NCI-H146 (cell line): ENCODE measurements around the gene GABBR2.
A peak's percentile ranks its signal among the peaks of the same experiment; 100 is the strongest.
"Not testable (repeated sequence)": the region's sequence is repeated elsewhere in the genome, so short reads cannot be mapped to it uniquely, and the experiment has no call there.

Experiments used
- DNase-seq: peaks from one replicate; lab custom pipeline; 2025; lab: John Stamatoyannopoulos, UW

GABBR2 gene

GRCh38 chr9:98508217-98508919 is 200.4 kb downstream of the GABBR2 start:
- not testable (repeated sequence) for DNase-seq

GRCh38 chr9:98506422-98507054 is 202.2 kb downstream of the GABBR2 start:
- peak; percentile 43 for DNase-seq

DNA sequence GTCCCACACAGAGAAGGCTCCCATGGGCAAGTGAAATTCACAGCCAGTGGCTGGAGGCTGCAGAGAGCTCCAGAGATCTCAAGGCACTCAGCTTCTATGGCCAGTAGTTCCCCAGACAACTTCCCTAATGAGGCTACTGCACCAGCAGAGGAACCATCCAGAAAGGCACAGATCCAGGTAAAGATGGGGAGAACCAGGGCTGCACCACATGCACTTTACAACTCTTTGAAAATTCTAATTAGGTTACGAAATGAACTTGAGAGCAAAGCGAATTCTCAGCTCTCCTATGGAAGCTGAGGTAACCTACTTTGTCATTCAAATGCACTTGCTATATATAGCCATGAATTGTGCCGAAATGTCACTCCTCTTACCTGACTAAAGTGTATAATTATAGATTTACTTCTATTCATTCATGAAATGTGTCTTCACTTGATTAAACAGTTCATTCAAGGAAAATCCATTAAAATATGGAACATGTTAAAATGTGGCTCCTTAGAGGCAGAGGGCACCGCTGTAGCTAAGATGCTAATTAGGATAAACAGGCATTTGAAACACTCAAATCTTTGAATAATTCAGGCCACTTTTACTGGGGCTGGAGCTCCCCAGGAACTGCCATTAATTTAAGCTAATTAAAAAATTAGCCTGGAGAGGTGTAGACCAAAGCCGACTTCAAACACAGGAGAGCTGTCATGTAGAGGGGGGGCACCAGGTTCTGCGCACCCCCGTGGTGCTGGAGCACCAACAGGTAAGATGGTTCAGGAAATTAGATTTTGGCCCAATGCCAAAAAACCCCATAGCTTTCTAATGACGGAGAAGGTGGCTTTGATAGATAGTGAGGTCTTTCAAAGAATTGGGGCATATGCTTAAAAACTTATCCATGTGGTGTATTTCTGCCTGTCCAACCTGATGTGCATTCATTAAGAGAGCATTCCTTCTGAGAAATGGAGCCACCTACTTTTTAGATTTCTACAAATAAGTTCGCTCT is 204.1 kb downstream of the GABBR2 start:
- peak; percentile 59 for DNase-seq

DNA sequence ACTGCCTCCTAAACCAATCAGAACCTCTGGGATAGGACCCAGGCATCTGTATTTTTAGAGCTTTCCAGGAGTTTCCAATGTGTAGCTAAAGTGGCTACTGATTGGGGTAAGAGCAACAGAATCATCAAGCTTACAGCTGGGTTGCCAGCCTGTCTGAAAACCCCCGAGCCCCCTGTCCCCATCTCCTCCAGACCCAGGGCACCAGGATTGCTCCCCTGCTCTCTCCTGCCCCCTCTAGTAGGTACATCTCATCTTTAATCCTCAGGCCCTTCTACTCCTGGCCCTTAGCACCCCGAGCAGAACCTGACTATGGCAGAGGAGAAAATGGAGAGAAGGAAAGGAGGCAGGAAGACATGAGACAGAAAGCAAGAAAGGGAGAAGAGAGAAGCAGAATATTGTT is 204.9 kb downstream of the GABBR2 start:
- no peak for DNase-seq

- DNase-seq = no peak
Measured at GRCh38 chr9:98502976-98503325, 205.8 kb downstream of the GABBR2 start.

GRCh38 chr9:98502311-98502975 is 206.3 kb downstream of the GABBR2 start:
- DNase-seq = no peak

DNA sequence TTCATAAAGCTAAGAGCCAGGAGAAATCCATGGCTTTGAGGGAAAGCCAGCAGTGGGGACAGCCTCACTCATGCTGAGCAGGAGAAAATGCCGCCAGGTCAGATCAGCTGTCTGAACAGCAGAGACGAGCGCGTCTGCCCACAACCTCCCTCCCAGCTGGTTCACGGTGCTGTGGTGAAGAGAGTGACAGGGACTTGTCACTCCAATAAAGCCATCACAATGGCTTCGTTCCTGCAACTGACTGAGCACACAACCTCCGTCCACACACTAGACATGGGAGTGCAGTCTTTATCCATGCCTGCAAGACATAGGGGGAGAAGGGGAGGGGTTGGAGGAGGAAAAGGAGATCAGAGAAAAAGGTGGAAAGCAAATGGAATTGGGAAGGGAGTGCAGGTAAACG is 206.9 kb downstream of the GABBR2 start:
- DNase-seq = no peak

- not testable (repeated sequence) for DNase-seq
Measured at GRCh38 chr9:98501259-98501658, 207.5 kb downstream of the GABBR2 start.

DNA sequence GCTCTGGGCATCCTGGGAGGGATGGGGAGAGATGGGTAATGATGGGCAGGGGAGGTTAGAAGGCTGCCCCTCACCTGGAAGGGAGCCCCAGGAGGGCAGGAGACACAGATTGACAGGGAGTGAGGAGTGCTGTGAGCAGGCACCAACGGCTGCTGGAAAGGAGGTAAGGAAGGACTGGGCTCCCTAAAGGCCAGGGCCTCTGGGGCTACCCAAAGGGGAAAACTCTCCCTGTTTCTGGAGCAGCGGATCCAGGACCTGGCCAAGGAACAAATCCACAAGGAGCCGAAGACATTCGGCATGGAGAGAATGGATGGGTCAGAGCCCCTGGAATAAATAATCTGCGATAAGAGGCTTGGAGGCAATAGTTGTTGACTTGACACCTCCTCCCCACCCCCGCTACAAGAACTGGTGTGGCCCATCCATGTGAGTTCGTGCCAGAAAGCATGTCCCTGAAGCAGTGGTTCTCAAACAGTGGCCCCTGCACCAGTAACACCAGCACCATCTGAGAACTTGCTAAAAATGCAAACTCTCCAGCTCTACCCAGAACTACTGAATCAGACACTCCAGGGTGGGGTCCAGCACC is 208.3 kb downstream of the GABBR2 start:
- DNase-seq = no peak

- DNase-seq = peak; percentile 5
Measured at GRCh38 chr9:98495530-98495929, 213.2 kb downstream of the GABBR2 start.

DNA sequence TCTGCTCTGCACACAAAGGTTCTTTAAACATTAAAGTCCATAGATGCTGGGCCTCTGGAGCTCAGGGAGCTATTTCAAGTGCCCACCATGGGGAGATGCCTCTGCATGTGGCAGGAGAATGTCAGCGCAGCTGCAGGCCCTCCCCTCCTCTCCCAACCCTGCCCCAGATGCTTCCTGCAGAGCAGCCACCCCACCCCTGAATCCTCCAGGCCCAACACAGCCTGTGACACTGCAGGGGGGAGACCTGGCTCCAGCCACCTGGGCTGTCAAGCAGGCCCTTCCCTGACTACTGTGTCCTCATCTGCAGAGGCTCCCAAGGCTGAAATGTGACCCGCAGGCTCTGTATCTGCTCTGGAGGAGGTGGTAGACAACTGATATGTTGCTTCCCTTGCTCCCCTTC is 213.9 kb downstream of the GABBR2 start:
- DNase-seq = peak; percentile 74

DNA sequence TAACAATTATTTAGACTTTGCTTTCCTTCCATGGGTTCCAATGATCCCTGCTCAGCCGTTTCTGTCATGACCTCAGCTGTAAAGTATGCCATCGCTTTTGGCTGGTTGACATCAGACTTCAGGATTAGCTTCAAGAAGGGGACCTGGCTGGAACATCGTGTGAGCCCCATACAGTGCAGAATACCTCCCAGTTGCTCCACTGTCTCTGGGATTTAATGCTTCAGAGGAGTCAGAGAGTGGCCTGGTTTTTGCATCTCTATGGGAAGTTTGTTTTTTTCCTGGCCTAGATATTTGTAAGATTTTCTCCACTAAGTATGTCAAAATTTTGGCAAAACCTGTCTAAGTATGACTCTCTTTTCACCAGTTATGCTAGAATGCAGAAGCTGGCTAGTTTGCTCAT is 216.9 kb downstream of the GABBR2 start:
- DNase-seq = no peak

DNA sequence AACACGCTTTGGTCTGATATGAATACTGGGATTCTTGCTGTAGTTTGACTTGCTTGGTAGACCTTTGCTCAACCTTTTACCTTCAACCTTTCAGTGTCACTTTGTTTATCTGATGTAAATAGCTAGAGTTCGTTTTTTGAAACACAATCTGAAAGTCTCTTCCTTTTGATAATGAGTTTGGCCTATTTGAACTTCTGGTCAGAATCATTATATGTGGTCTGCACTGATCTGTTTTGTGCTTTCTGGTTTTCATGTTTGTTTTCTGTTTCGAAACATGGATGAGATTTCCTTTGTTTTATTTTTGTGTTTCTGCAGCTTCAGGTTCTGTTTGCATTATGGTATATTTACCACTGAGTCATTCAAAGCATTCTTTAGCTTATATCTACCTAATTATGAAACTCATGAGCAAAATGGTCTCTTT is 217.5 kb downstream of the GABBR2 start:
- DNase-seq = no peak

- no peak for DNase-seq
Measured at GRCh38 chr9:98488571-98489312, 220.0 kb downstream of the GABBR2 start.

- DNase-seq = no peak
Measured at GRCh38 chr9:98485706-98486105, 223.0 kb downstream of the GABBR2 start.

DNA sequence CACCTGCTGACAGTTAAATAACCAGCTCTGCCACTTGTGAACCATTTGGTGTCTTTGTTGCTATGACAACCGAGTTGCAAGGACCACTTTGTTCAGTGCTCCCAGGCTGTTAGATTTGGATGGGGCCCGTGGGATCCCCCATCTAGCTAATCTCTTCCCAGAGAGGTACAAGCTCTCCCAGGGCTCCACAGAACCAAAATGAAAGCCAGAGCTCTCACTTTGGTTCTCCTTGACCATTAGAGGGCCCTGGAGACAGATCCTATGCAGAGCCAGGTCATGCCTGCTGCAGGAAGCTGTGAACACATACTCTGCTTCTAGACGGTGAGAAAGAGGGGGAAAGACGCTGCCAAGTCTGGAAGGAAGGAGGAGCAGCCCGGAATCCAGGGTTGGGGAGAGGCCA is 224.6 kb downstream of the GABBR2 start:
- no peak for DNase-seq

DNA sequence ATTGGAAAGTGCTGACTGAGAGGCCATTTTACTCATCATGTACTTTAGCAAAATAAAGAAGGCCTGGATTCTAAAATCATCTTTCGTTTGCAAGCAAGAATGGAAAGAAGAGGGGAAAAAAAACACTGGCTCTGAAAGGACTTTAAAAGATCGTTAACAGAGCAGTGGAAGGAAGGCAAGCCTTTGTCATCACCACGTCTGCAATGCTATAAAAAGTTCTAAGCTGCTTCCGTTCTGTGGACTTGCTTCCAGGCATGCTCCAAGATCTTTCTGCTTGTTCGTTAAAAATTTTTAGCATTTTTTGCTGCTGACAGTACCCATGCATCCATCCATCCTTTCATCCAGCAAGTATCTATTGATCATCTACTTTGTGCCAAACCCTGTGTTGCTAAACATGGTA is 226.5 kb downstream of the GABBR2 start:
- no peak for DNase-seq

- DNase-seq = peak; percentile 22
Measured at GRCh38 chr9:98481676-98482075, 227.1 kb downstream of the GABBR2 start.

- DNase-seq = no peak
Measured at GRCh38 chr9:98479967-98480847, 228.5 kb downstream of the GABBR2 start.

- DNase-seq = no peak
Measured at GRCh38 chr9:98479449-98479848, 229.3 kb downstream of the GABBR2 start.
